Measurements from ENCODE around the gene INPP4B.

Gene INPP4B

GRCh38 chr4:142719854-142720541 is 126.1 kb downstream of the INPP4B start:
- DNase-seq, result no peak

GRCh38 chr4:142718981-142719380 is 127.1 kb downstream of the INPP4B start:
- no peak for DNase-seq

- DNase-seq, result no peak
These were observed 130.4 kb downstream of the INPP4B start for GRCh38 chr4:142715727-142716126.

GRCh38 chr4:142713282-142714030 is 132.6 kb downstream of the INPP4B start:
- DNase-seq, result no peak

- DNase-seq, result no peak
These were observed 137.9 kb downstream of the INPP4B start for GRCh38 chr4:142708231-142708630.

- DNase-seq, result no peak
These were observed 138.7 kb downstream of the INPP4B start for GRCh38 chr4:142707401-142707800.

GRCh38 chr4:142706381-142706780 is 139.7 kb downstream of the INPP4B start:
- no peak for DNase-seq

- no peak for DNase-seq
These were observed 140.3 kb downstream of the INPP4B start for GRCh38 chr4:142705820-142706219.

- no peak for DNase-seq
These were observed 142.3 kb downstream of the INPP4B start for GRCh38 chr4:142703694-142704309.

- no peak for DNase-seq
These were observed 145.1 kb downstream of the INPP4B start for GRCh38 chr4:142701017-142701416.

- DNase-seq, result no peak
These were observed 145.6 kb downstream of the INPP4B start for GRCh38 chr4:142700531-142700930.

GRCh38 chr4:142698552-142698951 is 147.5 kb downstream of the INPP4B start:
- no peak for DNase-seq

- no peak for DNase-seq
These were observed 148.2 kb downstream of the INPP4B start for GRCh38 chr4:142697928-142698327.

- DNase-seq, result no peak
These were observed 148.8 kb downstream of the INPP4B start for GRCh38 chr4:142697320-142697719.

- DNase-seq, result no peak
These were observed 149.6 kb downstream of the INPP4B start for GRCh38 chr4:142696334-142697122.

GRCh38 chr4:142690406-142691163 is 155.5 kb downstream of the INPP4B start:
- no peak for DNase-seq

- DNase-seq, result no peak
These were observed 158.4 kb downstream of the INPP4B start for GRCh38 chr4:142687547-142688275.

GRCh38 chr4:142686081-142686480 is 160.0 kb downstream of the INPP4B start:
- no peak for DNase-seq

GRCh38 chr4:142683997-142684396 is 162.1 kb downstream of the INPP4B start:
- DNase-seq, result no peak

GRCh38 chr4:142683503-142683902 is 162.6 kb downstream of the INPP4B start:
- DNase-seq, result no peak

GRCh38 chr4:142671516-142671915 is 174.6 kb downstream of the INPP4B start:
- DNase-seq, result no peak

GRCh38 chr4:142663828-142664227 is 182.3 kb downstream of the INPP4B start:
- DNase-seq, result no peak
